PFSK-1 (cell line): ENCODE results near the gene MBNL2.

Source experiments
- POLR2AphosphoS5 ChIP-seq: IDR thresholded peaks from 2 replicates; pipeline ENCODE4 v1.6.1; 2012; ENCODE audit warnings: low read depth, mild to moderate bottlenecking, control low read depth, low read length, moderate library complexity
- SIN3A ChIP-seq: IDR thresholded peaks from 2 replicates; pipeline ENCODE4 v1.6.1; 2012; ENCODE audit warnings: mild to moderate bottlenecking, low read length, moderate library complexity, borderline replicate concordance; ENCODE audit not compliant: insufficient read depth
- TF ChIP-seq, protein P1 (sequence below), 2 experiments: IDR thresholded peaks; 2 replicates each; pipeline versions ENCODE4 v1.6.1 to v1.8.0; 2011 to 2012; ENCODE audit warnings: low read depth in 2 of 2, low read length in 2 of 2, control low read depth in 1 of 2, inconsistent platforms in 1 of 2, mild to moderate bottlenecking in 1 of 2, moderate library complexity in 1 of 2; ENCODE audit not compliant: insufficient read depth in 1 of 2

DNA sequence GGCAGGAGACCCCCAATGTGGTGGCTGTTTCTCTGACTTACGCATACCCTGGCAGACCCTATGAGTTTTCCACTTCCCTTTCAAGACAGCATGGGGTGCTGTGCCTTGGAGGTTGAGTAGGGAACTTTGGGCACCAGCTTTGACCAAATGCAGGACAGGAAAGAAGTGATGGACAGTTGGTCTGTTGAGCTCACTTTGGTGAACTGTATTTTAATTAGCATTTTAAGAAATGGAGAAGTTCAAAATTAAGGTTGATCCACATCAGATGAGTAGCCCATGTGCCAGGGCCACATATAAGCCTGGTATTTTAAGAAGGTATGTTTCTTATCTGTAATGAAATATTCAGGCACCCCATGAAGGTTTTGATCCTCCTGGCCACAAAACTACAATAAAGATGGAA, 165.8 kb downstream of the MBNL2 start:
- TF ChIP-seq POLR2AphosphoS5 = no peak
- TF ChIP-seq, protein P1, sequence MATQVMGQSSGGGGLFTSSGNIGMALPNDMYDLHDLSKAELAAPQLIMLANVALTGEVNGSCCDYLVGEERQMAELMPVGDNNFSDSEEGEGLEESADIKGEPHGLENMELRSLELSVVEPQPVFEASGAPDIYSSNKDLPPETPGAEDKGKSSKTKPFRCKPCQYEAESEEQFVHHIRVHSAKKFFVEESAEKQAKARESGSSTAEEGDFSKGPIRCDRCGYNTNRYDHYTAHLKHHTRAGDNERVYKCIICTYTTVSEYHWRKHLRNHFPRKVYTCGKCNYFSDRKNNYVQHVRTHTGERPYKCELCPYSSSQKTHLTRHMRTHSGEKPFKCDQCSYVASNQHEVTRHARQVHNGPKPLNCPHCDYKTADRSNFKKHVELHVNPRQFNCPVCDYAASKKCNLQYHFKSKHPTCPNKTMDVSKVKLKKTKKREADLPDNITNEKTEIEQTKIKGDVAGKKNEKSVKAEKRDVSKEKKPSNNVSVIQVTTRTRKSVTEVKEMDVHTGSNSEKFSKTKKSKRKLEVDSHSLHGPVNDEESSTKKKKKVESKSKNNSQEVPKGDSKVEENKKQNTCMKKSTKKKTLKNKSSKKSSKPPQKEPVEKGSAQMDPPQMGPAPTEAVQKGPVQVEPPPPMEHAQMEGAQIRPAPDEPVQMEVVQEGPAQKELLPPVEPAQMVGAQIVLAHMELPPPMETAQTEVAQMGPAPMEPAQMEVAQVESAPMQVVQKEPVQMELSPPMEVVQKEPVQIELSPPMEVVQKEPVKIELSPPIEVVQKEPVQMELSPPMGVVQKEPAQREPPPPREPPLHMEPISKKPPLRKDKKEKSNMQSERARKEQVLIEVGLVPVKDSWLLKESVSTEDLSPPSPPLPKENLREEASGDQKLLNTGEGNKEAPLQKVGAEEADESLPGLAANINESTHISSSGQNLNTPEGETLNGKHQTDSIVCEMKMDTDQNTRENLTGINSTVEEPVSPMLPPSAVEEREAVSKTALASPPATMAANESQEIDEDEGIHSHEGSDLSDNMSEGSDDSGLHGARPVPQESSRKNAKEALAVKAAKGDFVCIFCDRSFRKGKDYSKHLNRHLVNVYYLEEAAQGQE (IDR thresholded peaks at IDR 0.05; ENCODE audit: insufficient read depth in 1 of 2, low read depth in 2 of 2, low read length in 2 of 2) = no peak
- TF ChIP-seq SIN3A = no peak
